Neural progenitor cell (in vitro differentiated cells): ENCODE results near the gene KCNJ16.

ENCODE experiments used
- EZH2 ChIP-seq: fragments of 200-600 bp; sonication (generic); IDR thresholded peaks from 2 replicates; pipeline ENCODE4 v1.6.1; 2017; ENCODE audit warnings: antibody characterized with exemption, mild to moderate bottlenecking, moderate library complexity
- EZH2phosphoT487 ChIP-seq: fragments of 200-600 bp; sonication (generic); IDR thresholded peaks from 2 replicates; pipeline ENCODE4 v1.6.1; 2017; ENCODE audit warnings: antibody characterized with exemption
- TF ChIP-seq, protein P1 (sequence below): fragments of 200-600 bp; sonication (generic); IDR thresholded peaks from 2 replicates; pipeline ENCODE4 v1.5.1; 2017; ENCODE audit warnings: antibody characterized with exemption, mild to moderate bottlenecking

DNA sequence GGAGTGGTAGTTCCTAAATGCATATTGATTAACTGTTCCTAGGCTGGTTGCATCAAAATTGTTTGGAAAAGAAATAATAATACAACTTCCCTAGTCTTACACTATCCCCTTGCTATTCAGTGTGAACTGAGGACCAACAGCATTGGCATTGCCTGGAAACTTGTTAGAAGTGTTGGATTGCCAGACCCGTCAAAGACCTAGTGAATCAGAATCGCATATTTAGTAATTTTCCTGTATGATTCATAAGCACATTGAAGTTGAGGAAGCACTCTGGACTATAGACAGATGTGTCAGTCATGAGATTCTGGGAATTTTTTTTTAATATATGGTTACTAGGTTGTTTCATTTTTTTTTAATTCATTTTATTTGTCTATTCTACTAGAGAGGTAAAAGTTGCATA is 34.7 kb upstream of the KCNJ16 start:
- TF ChIP-seq, protein P1, sequence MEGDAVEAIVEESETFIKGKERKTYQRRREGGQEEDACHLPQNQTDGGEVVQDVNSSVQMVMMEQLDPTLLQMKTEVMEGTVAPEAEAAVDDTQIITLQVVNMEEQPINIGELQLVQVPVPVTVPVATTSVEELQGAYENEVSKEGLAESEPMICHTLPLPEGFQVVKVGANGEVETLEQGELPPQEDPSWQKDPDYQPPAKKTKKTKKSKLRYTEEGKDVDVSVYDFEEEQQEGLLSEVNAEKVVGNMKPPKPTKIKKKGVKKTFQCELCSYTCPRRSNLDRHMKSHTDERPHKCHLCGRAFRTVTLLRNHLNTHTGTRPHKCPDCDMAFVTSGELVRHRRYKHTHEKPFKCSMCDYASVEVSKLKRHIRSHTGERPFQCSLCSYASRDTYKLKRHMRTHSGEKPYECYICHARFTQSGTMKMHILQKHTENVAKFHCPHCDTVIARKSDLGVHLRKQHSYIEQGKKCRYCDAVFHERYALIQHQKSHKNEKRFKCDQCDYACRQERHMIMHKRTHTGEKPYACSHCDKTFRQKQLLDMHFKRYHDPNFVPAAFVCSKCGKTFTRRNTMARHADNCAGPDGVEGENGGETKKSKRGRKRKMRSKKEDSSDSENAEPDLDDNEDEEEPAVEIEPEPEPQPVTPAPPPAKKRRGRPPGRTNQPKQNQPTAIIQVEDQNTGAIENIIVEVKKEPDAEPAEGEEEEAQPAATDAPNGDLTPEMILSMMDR, result no peak
- TF ChIP-seq EZH2 (no peak), EZH2phosphoT487 (no peak)
